G401 (cell line): ENCODE data around the gene ILKAP. TPM values are rescaled to one million over a fixed set of nuclear protein-coding genes. Genes with fewer than 3 reads are reported as not detected.

Source experiments
- DNase-seq: peaks from one replicate; pipeline ENCODE4 v3.0.0-alpha.2; 2015; ENCODE audit warnings: low spot score
- in situ Hi-C: cut with HindIII; loops from 2 replicates; pipeline ENCODE4 v1.10.0; 2016; ENCODE audit warnings: low sequenced_read_pairs, mixed read lengths
- total RNA-seq: library from RNA; depleted of rRNA; stranded (reverse); fragments of >200 nt; shearing (Covaris generic); gene quantifications from 2 replicates; pipeline ENCODE4 v1.2.3, GENCODE V29; 2014; rRNA removed

Gene ILKAP
- 65.1 and 71.4 TPM in 2 replicates for total RNA-seq

- in situ Hi-C loops = no loop called here
- DNase-seq = peak; percentile 83
Observed at GRCh38 chr2:238203094-238203972, at the start of gene ILKAP. TSS of gene ILKAP (minus strand) at chr2:238203695. CDS start at chr2:238203553, 142 bp downstream.

- in situ Hi-C loops = no loop called here
- DNase-seq = no peak
Observed at GRCh38 chr2:238252766-238253630, 49.5 kb upstream of the ILKAP start.

- in situ Hi-C loops = no loop called here
- no peak for DNase-seq
Observed at GRCh38 chr2:238251986-238252385, 48.5 kb upstream of the ILKAP start.

- in situ Hi-C loops = no loop called here
- no peak for DNase-seq
Observed at GRCh38 chr2:238251331-238251730, 47.8 kb upstream of the ILKAP start.

- in situ Hi-C loops = no loop called here
- DNase-seq = no peak
Observed at GRCh38 chr2:238250896-238251295, 47.4 kb upstream of the ILKAP start.

- no peak for DNase-seq
- in situ Hi-C loops = no loop called here
Observed at GRCh38 chr2:238247841-238248453, 44.5 kb upstream of the ILKAP start.

- in situ Hi-C loops = no loop called here
- DNase-seq = no peak
Observed at GRCh38 chr2:238247002-238247822, 43.7 kb upstream of the ILKAP start.

- in situ Hi-C loops = no loop called here
- DNase-seq = no peak
Observed at GRCh38 chr2:238244151-238244550, 40.7 kb upstream of the ILKAP start.

GRCh38 chr2:238243496-238244076 is 40.1 kb upstream of the ILKAP start:
- DNase-seq = no peak

GRCh38 chr2:238242731-238243495 is 39.4 kb upstream of the ILKAP start:
- no peak for DNase-seq

More at GRCh38 chr2:238243496-238244076, 40.1 kb upstream of the ILKAP start:
- in situ Hi-C loops = no loop called here

GRCh38 chr2:238241970-238242369 is 38.5 kb upstream of the ILKAP start:
- in situ Hi-C loops = no loop called here

More at GRCh38 chr2:238242731-238243495, 39.4 kb upstream of the ILKAP start:
- in situ Hi-C loops = no loop called here

GRCh38 chr2:238240757-238241711 is 37.5 kb upstream of the ILKAP start:
- in situ Hi-C loops = no loop called here
- peak; percentile 68 for DNase-seq

More at GRCh38 chr2:238241970-238242369, 38.5 kb upstream of the ILKAP start:
- no peak for DNase-seq

GRCh38 chr2:238239863-238240756 is 36.6 kb upstream of the ILKAP start, which contains the start of gene HES6:
TSS of gene HES6 (minus strand) at chr2:238240038. CDS start at chr2:238239905, 133 bp downstream.
- in situ Hi-C loops = no loop called here
- DNase-seq = peak; percentile 68

GRCh38 chr2:238239543-238239862 is 36.0 kb upstream of the ILKAP start:
- DNase-seq = no peak
- in situ Hi-C loops = no loop called here

- in situ Hi-C loops = no loop called here
- no peak for DNase-seq
Observed at GRCh38 chr2:238238766-238239542, 35.5 kb upstream of the ILKAP start.
